ENCODE data around the gene RELN.

- TF ChIP-seq CTCF (IDR thresholded peaks at IDR 0.05) = no peak
- TF ChIP-seq POLR2A (IDR thresholded peaks at IDR 0.05) = no peak
Observed at GRCh38 chr7:103702982-103703381, 286.5 kb downstream of the RELN start.

Measured in thyroid gland (tissue), 4 donors.